Activated T-cell treated with anti-CD3 and anti-CD28 coated beads, Interleukin-2, amount 50 U/mL, for 24 hours (primary cell): ENCODE data around the gene C1orf116.

Experiments used
- DNase-seq: peaks from one replicate; pipeline ENCODE4 v3.0.0-alpha.2; 2020
- H3K27ac Mint-ChIP-seq: 2 replicates; pipeline ENCODE4 v1.8.0; 2020; ENCODE audit warnings: mild to moderate bottlenecking, mixed read lengths
- H3K27me3 Mint-ChIP-seq: 2 replicates; pipeline ENCODE4 v1.8.0; 2020; ENCODE audit warnings: mixed read lengths
- H3K36me3 Mint-ChIP-seq: 2 replicates; pipeline ENCODE4 v1.8.0; 2020; ENCODE audit warnings: low read depth, mixed read lengths
- H3K4me1 Mint-ChIP-seq: 2 replicates; pipeline ENCODE4 v1.8.0; 2020; ENCODE audit warnings: low read depth, mixed read lengths
- H3K4me3 Mint-ChIP-seq: 2 replicates; pipeline ENCODE4 v1.8.0; 2020; ENCODE audit warnings: mild to moderate bottlenecking, moderate library complexity, mixed read lengths
- H3K9me3 Mint-ChIP-seq: 2 replicates; pipeline ENCODE4 v1.8.0; 2020; ENCODE audit warnings: mixed read lengths

Gene C1orf116

DNA sequence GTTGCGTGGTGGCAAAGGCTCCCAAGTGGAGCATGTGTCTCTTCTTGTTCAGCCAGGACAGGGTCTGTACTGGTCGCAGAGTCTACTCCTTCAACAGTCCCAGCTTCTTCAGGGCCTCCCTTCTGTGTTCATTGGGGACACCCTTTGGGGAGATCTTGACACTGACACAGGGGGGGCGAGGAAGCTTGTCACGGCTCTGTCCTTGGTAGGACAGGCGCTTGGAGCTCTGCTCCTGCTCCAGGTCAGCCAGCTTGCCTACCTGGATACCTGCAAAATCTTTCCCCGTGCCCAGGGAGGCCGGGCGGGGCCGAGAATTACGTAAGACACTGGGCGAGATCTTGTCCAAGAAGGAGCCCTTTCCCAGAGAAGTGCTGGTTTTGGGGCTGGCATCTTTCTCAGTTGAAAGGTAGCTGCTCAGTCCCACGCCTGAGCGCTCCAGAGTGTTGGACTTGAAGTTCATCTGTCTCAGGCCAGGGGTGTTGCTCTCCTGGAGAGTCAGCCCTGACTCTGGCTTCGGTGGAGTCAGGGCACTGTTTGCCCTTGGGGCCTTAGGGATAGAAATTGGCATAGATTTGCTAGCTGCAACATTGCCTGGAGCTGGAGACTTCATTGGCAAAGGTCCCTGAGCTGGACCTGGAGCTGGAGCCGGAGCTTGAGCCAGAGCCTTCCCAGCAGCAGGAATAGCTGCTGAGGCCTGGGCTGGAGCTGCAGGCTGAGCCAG lies 10.5 kb downstream of the C1orf116 start:
- no peak for DNase-seq
- H3K9me3 Mint-ChIP-seq: no peaks in the 10 kb centered on the region
- H3K4me1 Mint-ChIP-seq: peaks cover 6% of the 10 kb centered on the region
- no peak overlapping the region for H3K4me3 Mint-ChIP-seq
- no peaks in the 10 kb centered on the region for H3K36me3 Mint-ChIP-seq
- peaks cover 16% of the 10 kb centered on the region for H3K27me3 Mint-ChIP-seq
- no peak overlapping the region for H3K27ac Mint-ChIP-seq

DNA sequence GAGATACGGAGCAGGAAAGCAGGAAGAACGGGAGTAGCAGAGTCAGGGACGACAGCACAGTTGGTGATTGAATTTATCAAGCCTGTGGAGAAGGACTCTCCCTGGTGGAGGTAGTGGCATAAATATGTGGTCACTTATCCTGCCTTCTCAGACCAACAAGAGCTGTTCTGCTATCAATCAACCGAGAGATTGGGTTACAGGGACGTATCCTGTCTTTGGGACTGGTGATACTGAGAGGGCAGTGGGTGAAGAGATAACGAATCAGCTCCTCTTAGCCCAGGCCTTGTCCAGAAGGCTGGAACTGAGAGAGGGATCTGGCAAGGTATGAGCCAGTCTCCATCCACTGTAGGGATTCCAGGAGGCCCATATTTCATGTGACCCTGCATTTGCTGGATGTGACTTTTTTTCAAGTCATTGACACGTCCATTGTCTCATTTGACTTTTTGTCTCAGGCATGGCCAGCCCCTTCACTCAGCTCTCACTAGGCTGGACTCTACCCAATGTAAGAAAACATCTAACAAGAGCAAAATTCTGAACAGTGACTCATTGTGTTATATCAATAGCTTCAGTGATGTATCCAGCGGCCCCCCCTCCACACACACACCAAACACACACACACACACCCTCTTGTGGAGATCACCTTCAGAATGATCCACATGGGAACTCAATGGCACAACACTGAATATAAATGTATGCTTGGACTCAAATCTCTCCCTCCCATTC lies 11.3 kb downstream of the C1orf116 start:
- Mint-ChIP-seq H3K4me1 (peaks cover 6% of the 10 kb centered on the region), H3K27ac (no peak overlapping the region), H3K27me3 (peaks cover 14% of the 10 kb centered on the region), H3K9me3 (no peaks in the 10 kb centered on the region), H3K4me3 (no peak overlapping the region), H3K36me3 (no peaks in the 10 kb centered on the region)
- no peak for DNase-seq

DNA sequence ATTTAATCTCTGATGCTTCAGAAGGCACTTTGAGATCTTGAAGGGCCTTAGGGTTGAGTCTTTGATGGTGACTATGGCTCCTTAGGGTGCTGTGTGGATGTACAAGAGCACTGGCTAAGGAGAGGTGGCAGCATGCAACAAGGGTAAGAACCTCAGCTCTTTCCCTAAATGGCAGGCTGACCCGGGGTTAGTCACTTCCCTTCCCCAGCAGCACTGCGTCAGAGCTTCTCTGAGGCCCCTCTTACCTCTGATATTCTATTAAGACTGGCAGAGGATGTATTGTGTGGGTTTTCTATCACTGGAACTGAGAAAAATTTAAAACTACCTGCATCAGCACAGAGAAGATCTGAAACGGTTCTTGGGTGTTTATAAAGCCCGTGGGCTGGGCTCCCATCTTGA lies 11.8 kb downstream of the C1orf116 start:
- Mint-ChIP-seq H3K9me3 (no peaks in the 10 kb centered on the region), H3K27me3 (peaks cover 14% of the 10 kb centered on the region), H3K36me3 (no peaks in the 10 kb centered on the region), H3K27ac (no peak overlapping the region), H3K4me3 (no peak overlapping the region), H3K4me1 (peaks cover 10% of the 10 kb centered on the region)
- no peak for DNase-seq

GRCh38 chr1:207020065-207020708 lies 12.4 kb downstream of the C1orf116 start:
- Mint-ChIP-seq H3K9me3 (no peaks in the 10 kb centered on the region), H3K36me3 (no peaks in the 10 kb centered on the region), H3K27me3 (peaks cover 14% of the 10 kb centered on the region), H3K4me3 (no peak overlapping the region), H3K4me1 (peaks cover 10% of the 10 kb centered on the region), H3K27ac (no peak overlapping the region)
- DNase-seq: no peak

- Mint-ChIP-seq H3K27ac (no peak overlapping the region), H3K36me3 (no peaks in the 10 kb centered on the region), H3K4me3 (no peak overlapping the region), H3K27me3 (peaks cover 12% of the 10 kb centered on the region), H3K4me1 (peaks cover 10% of the 10 kb centered on the region), H3K9me3 (no peaks in the 10 kb centered on the region)
- DNase-seq: no peak
These were observed 12.9 kb downstream of the C1orf116 start for GRCh38 chr1:207019661-207020060.

GRCh38 chr1:207019161-207019560 lies 13.4 kb downstream of the C1orf116 start:
- peaks cover 5% of the 10 kb centered on the region for H3K4me1 Mint-ChIP-seq
- H3K27ac Mint-ChIP-seq: no peak overlapping the region
- H3K27me3 Mint-ChIP-seq: peaks cover 10% of the 10 kb centered on the region
- H3K4me3 Mint-ChIP-seq: no peak overlapping the region
- DNase-seq: no peak
- H3K36me3 Mint-ChIP-seq: no peaks in the 10 kb centered on the region
- no peaks in the 10 kb centered on the region for H3K9me3 Mint-ChIP-seq

DNA sequence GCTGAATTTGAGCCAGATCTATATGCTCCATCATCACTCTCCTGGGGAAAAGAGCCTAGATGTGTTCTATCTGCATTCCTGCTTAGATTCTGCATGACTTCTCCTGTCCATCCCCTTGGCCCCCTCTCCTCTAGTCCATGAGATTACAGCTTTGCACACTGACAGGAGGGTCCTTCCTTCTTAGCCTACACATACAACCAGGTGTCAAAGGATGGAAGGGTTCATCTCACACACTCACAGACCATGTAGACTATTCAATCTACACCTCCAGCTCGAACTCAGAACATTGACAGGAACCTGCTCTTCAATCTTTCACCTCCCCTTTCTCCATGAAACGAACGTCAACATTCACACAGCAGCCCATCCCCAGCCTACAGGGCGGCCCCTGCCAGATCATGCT lies 13.8 kb downstream of the C1orf116 start:
- H3K4me3 Mint-ChIP-seq: no peak overlapping the region
- no peaks in the 10 kb centered on the region for H3K9me3 Mint-ChIP-seq
- no peak for DNase-seq
- no peaks in the 10 kb centered on the region for H3K36me3 Mint-ChIP-seq
- no peak overlapping the region for H3K27ac Mint-ChIP-seq
- peaks cover 5% of the 10 kb centered on the region for H3K4me1 Mint-ChIP-seq
- H3K27me3 Mint-ChIP-seq: peaks cover 10% of the 10 kb centered on the region

DNA sequence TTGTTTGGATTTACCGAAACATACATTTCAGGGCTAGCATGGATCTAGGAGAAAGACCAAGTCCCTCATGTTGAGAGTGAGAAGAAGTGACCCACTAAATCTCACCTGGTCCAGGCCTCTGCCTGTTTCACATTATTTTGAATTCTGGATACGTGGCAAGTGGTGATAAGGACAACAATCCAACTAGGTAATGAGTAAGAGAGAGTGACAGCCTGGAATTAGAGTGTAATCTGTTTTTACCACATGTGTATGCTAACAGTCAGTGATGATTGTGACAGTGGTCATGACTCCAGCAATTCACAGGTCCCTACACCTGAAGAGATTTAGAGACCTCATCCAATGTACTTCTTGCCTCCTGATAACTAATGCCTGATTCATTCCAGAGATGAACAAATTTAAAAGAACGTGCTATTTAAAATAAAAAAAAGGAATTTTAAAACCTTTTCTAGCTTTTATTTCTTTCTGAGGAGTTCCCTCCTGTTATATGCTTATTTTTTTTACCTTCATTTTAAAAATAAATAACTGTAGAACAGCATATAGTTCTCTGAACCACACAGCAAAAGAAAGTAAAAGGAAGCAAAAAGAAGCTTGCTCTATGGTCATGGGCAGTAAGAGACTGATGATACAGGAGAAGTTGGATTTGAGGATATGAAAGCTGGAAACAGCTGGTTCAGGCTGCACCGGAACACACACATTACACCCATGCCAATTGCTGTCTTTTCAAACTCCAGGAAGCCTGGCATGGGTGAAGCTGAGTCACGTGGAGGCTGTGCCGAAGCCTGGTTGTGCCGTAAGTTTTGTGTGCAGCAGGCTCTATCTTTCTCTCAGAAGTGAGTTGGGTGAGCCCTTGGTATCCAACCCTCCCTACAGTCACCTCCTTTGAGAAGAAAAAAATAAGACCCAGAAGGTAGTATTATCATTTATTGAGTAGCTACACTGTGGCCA lies 14.7 kb downstream of the C1orf116 start:
- peaks cover 5% of the 10 kb centered on the region for H3K4me1 Mint-ChIP-seq
- no peak for DNase-seq
- H3K27me3 Mint-ChIP-seq: peaks cover 13% of the 10 kb centered on the region
- H3K27ac Mint-ChIP-seq: no peak overlapping the region
- no peak overlapping the region for H3K4me3 Mint-ChIP-seq
- H3K9me3 Mint-ChIP-seq: no peaks in the 10 kb centered on the region
- H3K36me3 Mint-ChIP-seq: no peaks in the 10 kb centered on the region

- H3K27me3 Mint-ChIP-seq: peaks cover 14% of the 10 kb centered on the region
- no peak overlapping the region for H3K27ac Mint-ChIP-seq
- H3K4me3 Mint-ChIP-seq: no peak overlapping the region
- no peaks in the 10 kb centered on the region for H3K9me3 Mint-ChIP-seq
- H3K4me1 Mint-ChIP-seq: peaks cover 4% of the 10 kb centered on the region
- no peak for DNase-seq
- H3K36me3 Mint-ChIP-seq: no peaks in the 10 kb centered on the region
These were observed 16.8 kb downstream of the C1orf116 start for GRCh38 chr1:207015791-207016190.

- Mint-ChIP-seq H3K4me3 (no peak overlapping the region), H3K27me3 (peaks cover 13% of the 10 kb centered on the region), H3K36me3 (no peaks in the 10 kb centered on the region), H3K4me1 (peaks cover 4% of the 10 kb centered on the region), H3K27ac (no peak overlapping the region), H3K9me3 (no peaks in the 10 kb centered on the region)
- DNase-seq: no peak
These were observed 17.8 kb downstream of the C1orf116 start for GRCh38 chr1:207014728-207015127.

- Mint-ChIP-seq H3K4me3 (no peak overlapping the region), H3K4me1 (peaks cover 4% of the 10 kb centered on the region), H3K27me3 (peaks cover 13% of the 10 kb centered on the region), H3K27ac (no peak overlapping the region), H3K36me3 (no peaks in the 10 kb centered on the region), H3K9me3 (no peaks in the 10 kb centered on the region)
- DNase-seq: no peak
These were observed 19.1 kb downstream of the C1orf116 start for GRCh38 chr1:207013321-207014085.

DNA sequence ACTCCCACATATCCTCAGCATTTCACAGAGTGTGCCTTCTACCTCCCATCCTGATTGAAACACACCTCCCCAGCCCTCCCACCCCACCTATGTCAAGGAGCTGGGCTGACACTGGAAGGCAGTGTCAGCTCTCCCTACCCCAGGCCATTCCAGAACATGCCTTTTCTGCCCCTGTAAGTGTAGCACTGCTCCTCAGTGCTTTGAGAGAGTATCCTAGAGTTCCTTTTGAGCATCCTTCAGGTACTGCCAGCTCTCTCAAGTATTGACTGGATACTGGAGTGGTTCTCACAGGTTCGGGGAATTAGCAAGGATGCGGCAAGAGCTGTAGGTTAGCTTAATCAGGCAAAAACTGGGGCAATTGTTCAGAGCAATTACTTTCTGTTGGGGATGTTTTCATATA lies 21.8 kb downstream of the C1orf116 start:
- Mint-ChIP-seq H3K4me3 (no peak overlapping the region), H3K36me3 (no peaks in the 10 kb centered on the region), H3K9me3 (no peaks in the 10 kb centered on the region), H3K4me1 (no peaks in the 10 kb centered on the region), H3K27ac (no peak overlapping the region), H3K27me3 (peaks cover 15% of the 10 kb centered on the region)
- DNase-seq: no peak

GRCh38 chr1:207009945-207010344 lies 22.6 kb downstream of the C1orf116 start:
- Mint-ChIP-seq H3K4me3 (no peak overlapping the region), H3K36me3 (no peaks in the 10 kb centered on the region), H3K27ac (no peak overlapping the region), H3K9me3 (no peaks in the 10 kb centered on the region), H3K4me1 (no peaks in the 10 kb centered on the region), H3K27me3 (peaks cover 17% of the 10 kb centered on the region)
- DNase-seq: no peak
